ENCODE measurements around the gene TEN1.

GRCh38 chr17:76022973-76023899 lies 44.2 kb downstream of the TEN1 start:
- TF ChIP-seq CTCF (conservative IDR thresholded peaks at IDR 0.05; ENCODE audit: low read depth, low read length): no peak
- TF ChIP-seq MXI1 (IDR thresholded peaks at IDR 0.05; ENCODE audit: borderline replicate concordance, low read depth, low read length): no peak
- no peak for TF ChIP-seq BHLHE40 (IDR thresholded peaks at IDR 0.05; ENCODE audit: low read depth, low read length)
- TF ChIP-seq POLR2A (IDR thresholded peaks at IDR 0.05; ENCODE audit: low read depth, low read length): no peak
- no peak for TF ChIP-seq USF2 (IDR thresholded peaks at IDR 0.05; ENCODE audit: low read depth, low read length)
- no peak for TF ChIP-seq MAFK (IDR thresholded peaks at IDR 0.05; ENCODE audit: low read depth, low read length)
- TF ChIP-seq FOS (IDR thresholded peaks at IDR 0.05; ENCODE audit: low read depth, low read length): no peak
- TF ChIP-seq RFX5 (IDR thresholded peaks at IDR 0.05; ENCODE audit: low read depth, low read length): no peak
- TF ChIP-seq RAD21 (IDR thresholded peaks at IDR 0.05; ENCODE audit: low read length): no peak
- no peak for TF ChIP-seq SMC3 (IDR thresholded peaks at IDR 0.05; ENCODE audit: low read depth, low read length)
